Brain microvascular endothelial cell (primary cell): ENCODE results near the gene IGDCC3.
A peak's percentile ranks its signal among the peaks of the same experiment; 100 is the strongest.

Experiments used
- DNase-seq: peaks from one replicate; pipeline ENCODE4 v3.0.0-alpha.2; 2020
- H3K27ac ChIP-seq: fragments of 250-450 bp; sonication (Bioruptor Pico); 2 replicates; pipeline ENCODE4 v1.5.1; 2020; ENCODE audit warnings: mild to moderate bottlenecking, moderate library complexity
- H3K27me3 ChIP-seq: fragments of 250-450 bp; sonication (Bioruptor Pico); replicated peaks from 2 replicates; pipeline ENCODE4 v1.5.1; 2020; ENCODE audit warnings: mild to moderate bottlenecking
- H3K36me3 ChIP-seq: fragments of 250-450 bp; sonication (Bioruptor Pico); replicated peaks from 2 replicates; pipeline ENCODE4 v1.5.1; 2020; ENCODE audit warnings: mild to moderate bottlenecking
- H3K4me3 ChIP-seq: 2 replicates; pipeline ENCODE4 v1.5.1; 2011; ENCODE audit warnings: low read depth, mild to moderate bottlenecking, control low read depth, low read length, moderate library complexity
- CTCF ChIP-seq: IDR thresholded peaks from 2 replicates; pipeline ENCODE4 v1.5.1; 2011; ENCODE audit warnings: low read depth, mild to moderate bottlenecking, moderate library complexity, low read length, control low read depth, inconsistent platforms; ENCODE audit errors: missing control alignments
- in situ Hi-C: cut with HindIII; loops from 2 replicates; pipeline ENCODE4 v1.10.0; 2017; ENCODE audit warnings: low sequenced_read_pairs, low pct_ligation_motif_present

IGDCC3 gene

DNA sequence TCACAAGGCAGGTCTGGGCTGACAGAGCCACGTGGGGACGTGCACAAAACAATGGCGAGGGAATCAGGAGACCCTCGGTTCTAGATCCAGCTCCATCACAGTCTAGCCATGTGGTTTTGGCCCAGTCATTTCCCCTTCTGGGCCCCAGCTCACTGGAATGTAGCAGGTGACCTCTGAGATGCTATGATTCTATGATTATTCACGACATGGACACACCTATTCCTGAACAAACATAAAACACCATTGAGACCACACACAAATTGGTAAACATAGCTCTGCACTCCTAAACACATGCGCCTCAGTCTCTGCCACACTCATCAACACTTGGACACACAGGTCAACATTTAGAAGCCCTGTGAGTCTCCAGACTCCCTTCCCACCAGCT is 36.0 kb upstream of the IGDCC3 start:
- Histone ChIP-seq H3K4me3 (no peak overlapping the region), H3K27ac (no peak overlapping the region), H3K36me3 (no peaks in the 10 kb centered on the region), H3K27me3 (no peaks in the 10 kb centered on the region)
- no peak for DNase-seq
- TF ChIP-seq CTCF, result no peak
- in situ Hi-C loops, result no loop called here

DNA sequence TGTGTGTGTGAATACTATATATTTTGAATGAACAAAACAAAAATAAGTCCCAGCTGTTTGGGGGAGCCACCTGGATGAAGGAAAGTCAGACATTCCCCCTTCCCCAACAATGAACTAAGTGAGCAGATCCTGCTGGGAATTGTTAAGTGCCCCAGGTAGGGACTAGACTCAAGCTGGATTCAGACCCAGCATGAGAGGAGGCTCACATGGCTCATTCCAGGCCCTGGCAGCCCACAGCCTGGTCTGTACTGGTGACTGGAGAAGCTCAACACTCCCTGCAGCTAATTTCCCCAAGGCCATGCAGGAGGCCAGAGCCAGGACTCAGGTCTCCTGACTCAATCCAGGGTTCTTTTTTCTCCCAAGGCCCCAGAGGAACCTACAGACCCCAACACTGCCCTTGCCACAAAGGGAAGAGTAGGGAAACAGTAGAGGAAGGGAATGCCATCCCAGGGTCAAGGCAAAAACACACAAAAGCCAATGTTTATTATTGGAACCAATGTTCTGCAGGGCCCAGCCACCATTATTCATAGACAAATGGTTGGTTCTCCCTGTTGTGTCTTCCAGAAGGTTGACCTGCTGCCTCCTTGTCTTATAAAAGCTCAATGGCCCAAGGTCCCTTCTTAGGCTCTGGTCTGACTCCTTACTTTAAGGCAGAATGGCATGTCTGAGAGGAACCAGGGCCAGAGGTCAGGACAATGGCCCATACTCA is 35.4 kb upstream of the IGDCC3 start:
- Histone ChIP-seq H3K36me3 (no peaks in the 10 kb centered on the region), H3K27ac (no peak overlapping the region), H3K27me3 (no peaks in the 10 kb centered on the region), H3K4me3 (no peak overlapping the region)
- no peak for TF ChIP-seq CTCF
- in situ Hi-C loops, result no loop called here
- no peak for DNase-seq

DNA sequence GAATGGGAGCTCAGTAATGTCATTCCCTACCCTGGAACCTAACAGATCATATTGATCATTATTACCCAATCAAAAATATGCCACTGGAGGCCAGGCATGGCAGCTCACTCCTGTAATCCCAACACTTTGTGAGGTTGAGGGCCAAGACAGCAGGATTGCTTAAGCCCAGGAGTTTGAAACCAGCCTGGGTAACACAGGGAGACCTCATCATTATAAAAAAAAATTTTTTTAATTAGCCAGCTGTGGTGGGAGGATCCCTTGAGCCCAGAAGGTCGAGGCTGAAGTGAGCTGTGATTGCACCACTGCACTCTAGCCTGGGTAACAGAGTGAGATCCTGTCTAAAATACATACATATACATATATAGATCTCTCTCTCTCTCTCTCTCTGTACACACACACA is 34.8 kb upstream of the IGDCC3 start:
- TF ChIP-seq CTCF, result no peak
- Histone ChIP-seq H3K27me3 (no peaks in the 10 kb centered on the region), H3K36me3 (no peaks in the 10 kb centered on the region), H3K4me3 (no peak overlapping the region), H3K27ac (no peak overlapping the region)
- no peak for DNase-seq
- in situ Hi-C loops, result no loop called here

DNA sequence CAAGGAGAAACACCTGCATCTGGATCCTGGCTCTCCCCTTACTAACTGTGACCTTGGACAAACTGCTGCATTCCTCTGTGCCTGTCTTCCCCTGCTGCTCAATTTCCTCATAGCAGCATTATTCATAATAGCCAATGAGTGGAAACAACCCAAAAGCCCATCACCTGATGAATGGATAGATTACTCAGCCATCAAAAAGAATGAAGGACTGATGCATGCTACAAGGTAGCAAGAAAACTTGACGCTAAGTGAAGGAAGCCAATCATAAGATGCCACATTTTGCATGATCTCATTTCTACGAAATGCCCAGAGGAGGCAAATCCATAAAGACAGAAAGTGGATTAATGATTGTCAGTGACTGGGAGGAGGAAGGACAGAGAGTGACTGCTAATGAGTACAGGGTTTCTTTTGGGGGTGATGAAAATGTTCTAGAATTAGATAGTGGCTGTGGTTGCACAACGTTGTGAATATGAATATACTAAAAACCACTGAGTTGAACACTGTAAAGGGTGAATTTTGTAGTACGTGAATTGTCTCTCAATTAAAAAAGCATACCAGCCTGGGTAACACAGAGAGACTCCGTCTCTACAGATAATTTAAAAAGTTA is 33.8 kb upstream of the IGDCC3 start:
- no peaks in the 10 kb centered on the region for H3K36me3 ChIP-seq
- in situ Hi-C loops, result no loop called here
- TF ChIP-seq CTCF, result peak; percentile 8
- H3K4me3 ChIP-seq, result no peak overlapping the region
- H3K27me3 ChIP-seq, result no peaks in the 10 kb centered on the region
- DNase-seq, result no peak
- H3K27ac ChIP-seq, result no peak overlapping the region

DNA sequence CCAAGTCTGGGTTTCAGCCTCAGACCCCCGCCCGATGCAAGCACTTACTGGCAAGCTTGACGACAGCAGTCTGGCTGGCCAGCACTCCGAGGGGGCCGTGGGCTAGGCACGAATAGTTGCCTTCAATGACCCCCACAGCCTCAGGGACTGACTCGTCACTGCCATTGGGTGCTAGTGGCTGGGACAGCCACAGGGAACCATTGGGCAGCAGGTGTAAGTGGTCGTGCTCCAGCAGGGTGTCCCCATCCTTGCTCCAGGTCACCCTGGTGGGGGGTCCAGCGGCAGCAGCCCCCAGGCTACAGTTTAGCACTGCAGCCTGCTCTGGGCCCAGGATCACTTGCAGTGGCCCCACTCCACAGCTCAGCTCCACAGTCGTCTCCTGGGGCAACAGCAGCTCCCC is 33.2 kb upstream of the IGDCC3 start:
- in situ Hi-C loops, result no loop called here
- no peak overlapping the region for H3K4me3 ChIP-seq
- H3K27me3 ChIP-seq, result no peaks in the 10 kb centered on the region
- TF ChIP-seq CTCF, result no peak
- no peak for DNase-seq
- no peaks in the 10 kb centered on the region for H3K36me3 ChIP-seq
- H3K27ac ChIP-seq, result no peak overlapping the region

DNA sequence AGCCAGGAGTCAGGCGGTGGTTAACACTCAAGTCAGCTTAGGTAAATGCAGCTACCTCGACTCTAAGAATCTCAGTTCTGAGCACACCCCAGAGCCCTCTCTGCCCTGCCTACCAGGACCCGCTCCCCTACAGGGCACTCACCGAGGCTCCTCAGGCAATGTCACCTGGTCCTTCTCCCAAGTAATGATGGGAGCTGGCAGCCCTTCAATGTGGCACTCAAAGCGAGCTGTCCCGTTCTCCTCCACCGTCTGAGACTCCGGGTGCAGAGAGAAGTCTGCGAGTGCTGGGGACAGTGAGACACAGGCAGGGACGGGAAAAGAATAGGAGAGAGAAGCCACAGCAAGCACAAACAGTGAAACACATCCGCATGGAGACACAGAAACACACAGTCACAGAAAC is 32.2 kb upstream of the IGDCC3 start:
- Histone ChIP-seq H3K4me3 (no peak overlapping the region), H3K36me3 (no peaks in the 10 kb centered on the region), H3K27me3 (no peaks in the 10 kb centered on the region), H3K27ac (no peak overlapping the region)
- DNase-seq, result no peak
- in situ Hi-C loops, result no loop called here
- no peak for TF ChIP-seq CTCF
